C4-2B (cell line): ENCODE data around the gene CCDC97.
"Not testable (repeated sequence)": the region's sequence is repeated elsewhere in the genome, so short reads cannot be mapped to it uniquely, and the experiment has no call there.

Source experiments
- H3K27ac ChIP-seq: fragments of 450-650 bp; 2 replicates; pipeline ENCODE4 v1.5.1; 2017
- ZFX ChIP-seq: fragments of 450-650 bp; IDR thresholded peaks from 2 replicates; pipeline ENCODE4 v1.6.1; 2017
- TF ChIP-seq, protein P1 (sequence below): fragments of 450-650 bp; conservative IDR thresholded peaks from 2 replicates; pipeline ENCODE4 v1.5.1; 2017; ENCODE audit warnings: mild to moderate bottlenecking

CCDC97 gene

DNA sequence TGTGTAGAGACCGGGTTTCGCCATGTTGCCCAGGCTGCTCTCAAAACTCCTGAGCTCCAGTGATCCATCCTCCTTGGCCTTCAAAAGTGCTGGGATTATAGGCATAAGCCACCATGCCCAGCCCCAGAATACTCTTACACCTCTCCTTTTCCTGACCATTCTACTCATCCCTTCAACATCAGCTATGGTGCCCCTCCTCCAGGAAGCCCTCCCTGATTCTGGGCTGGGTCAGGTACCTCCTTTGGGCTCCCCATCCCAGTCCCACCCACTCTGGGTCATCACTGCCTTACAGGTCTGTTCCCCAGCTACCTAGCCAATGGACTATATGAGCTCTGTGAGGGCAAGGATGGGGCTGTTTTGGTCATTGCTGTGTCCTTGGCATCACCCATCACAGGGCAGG, 34.2 kb downstream of the CCDC97 start:
- TF ChIP-seq, protein P1, sequence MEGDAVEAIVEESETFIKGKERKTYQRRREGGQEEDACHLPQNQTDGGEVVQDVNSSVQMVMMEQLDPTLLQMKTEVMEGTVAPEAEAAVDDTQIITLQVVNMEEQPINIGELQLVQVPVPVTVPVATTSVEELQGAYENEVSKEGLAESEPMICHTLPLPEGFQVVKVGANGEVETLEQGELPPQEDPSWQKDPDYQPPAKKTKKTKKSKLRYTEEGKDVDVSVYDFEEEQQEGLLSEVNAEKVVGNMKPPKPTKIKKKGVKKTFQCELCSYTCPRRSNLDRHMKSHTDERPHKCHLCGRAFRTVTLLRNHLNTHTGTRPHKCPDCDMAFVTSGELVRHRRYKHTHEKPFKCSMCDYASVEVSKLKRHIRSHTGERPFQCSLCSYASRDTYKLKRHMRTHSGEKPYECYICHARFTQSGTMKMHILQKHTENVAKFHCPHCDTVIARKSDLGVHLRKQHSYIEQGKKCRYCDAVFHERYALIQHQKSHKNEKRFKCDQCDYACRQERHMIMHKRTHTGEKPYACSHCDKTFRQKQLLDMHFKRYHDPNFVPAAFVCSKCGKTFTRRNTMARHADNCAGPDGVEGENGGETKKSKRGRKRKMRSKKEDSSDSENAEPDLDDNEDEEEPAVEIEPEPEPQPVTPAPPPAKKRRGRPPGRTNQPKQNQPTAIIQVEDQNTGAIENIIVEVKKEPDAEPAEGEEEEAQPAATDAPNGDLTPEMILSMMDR, result no peak
- no peak for TF ChIP-seq ZFX
- H3K27ac ChIP-seq, result no peak overlapping the region

DNA sequence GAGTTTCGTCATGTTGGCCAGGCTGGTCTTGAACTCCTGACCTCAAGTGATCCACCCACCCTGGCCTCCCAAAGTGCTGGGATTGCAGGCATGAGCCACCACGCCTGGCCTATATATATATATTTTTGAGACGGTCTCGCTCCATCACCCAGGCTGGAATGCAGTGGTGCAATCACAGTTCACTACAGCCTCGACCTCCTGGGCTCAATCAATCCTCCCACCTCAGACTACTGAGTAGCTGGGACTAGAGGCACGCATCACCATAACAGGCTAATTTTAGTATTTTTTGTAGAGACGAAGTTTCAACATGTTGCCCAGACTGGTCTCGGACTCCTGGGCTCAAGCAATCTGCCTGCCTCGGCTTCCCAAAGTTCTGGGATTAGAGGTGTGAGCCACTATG, 36.9 kb downstream of the CCDC97 start:
- not testable (repeated sequence) for H3K27ac ChIP-seq

DNA sequence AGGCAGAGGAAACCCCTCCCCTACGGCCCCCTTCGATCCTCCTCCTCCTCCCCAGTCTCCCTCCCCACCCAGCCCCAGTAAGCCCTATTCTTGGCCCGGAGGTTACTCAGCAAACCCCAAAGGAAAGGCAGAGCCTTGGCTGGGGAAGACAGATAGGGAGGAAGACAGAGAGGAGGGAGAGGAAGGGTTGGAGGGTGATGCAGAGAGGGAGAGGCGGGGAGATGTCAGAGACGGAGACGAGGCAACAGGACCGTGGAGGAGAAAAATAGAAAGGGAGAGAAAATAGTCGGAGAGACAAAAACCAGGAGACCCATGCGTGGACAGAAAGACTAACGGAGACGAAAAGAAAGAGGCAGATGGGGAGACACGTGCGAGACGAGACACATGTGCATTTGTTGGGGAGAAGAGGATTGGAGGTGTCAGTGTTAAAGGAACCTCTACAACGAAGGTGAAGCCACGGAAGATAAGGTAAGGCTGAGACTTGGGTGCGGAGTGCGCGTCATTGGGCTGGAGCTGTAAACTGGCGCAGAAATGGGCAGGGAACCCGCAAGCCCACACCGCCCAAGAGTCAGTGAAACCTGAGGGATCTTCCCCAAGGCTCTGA, 40.9 kb downstream of the CCDC97 start:
- no peak overlapping the region for H3K27ac ChIP-seq

DNA sequence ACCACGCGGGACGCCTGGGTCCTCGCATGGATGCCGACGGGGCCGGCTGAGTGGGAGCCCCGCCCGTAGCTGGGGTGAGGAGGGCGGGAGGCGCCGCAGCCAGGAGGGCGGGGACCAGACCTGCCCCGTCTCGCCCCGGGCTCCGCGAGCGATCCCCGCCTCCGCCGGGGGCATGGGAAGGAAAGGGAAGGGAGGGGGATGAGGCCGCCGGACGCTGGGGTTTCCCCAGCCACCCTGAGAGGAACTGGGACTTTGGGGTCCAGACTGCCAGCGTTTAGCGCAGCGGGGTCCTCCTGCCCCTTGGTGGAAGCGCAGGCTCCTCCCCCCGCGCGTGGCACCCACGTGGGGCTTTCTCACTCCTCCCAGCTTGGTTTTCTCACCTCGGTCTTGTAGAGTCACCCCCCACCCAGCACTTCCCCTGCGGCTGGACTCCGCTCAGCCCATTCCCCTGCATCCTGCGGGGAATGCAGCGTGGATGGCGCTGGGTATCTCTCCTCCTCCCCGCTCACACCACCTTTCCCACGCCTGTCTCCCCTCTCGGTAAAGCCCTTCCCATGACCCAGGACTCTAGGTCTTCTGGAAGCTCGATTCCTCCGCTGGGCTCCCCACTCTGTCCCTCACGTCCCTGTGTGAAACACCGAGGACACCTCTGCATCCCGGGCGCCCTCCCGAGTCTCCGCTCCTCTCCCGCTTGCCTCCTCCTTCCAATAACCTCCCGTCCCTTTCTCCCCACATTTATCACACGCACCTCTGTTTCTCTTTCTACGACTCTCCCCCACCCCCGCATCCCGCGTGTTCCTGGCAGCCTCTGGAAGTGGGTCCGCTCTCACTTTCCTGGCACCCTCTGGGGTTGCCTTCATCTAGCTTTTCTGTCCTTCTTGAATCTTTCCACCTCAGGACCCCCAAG, 41.6 kb downstream of the CCDC97 start:
- H3K27ac ChIP-seq, result no peak overlapping the region
- TF ChIP-seq ZFX, result no peak
- TF ChIP-seq, protein P1, result no peak

More for the DNA sequence above, 40.9 kb downstream of the CCDC97 start:
- no peak for TF ChIP-seq ZFX
- TF ChIP-seq, protein P1, result no peak

- no peak overlapping the region for H3K27ac ChIP-seq
- no peak for TF ChIP-seq ZFX
- TF ChIP-seq, protein P1, result no peak
These were observed 42.3 kb downstream of the CCDC97 start for GRCh38 chr19:41352279-41352608.

GRCh38 chr19:41352609-41353465, 42.9 kb downstream of the CCDC97 start:
- no peak overlapping the region for H3K27ac ChIP-seq
- TF ChIP-seq, protein P1, result no peak
- no peak for TF ChIP-seq ZFX

- TF ChIP-seq, protein P1, result peak; percentile 69
- TF ChIP-seq ZFX, result no peak
- no peak within 1 kb of the TSS for H3K27ac ChIP-seq
These were observed 43.7 kb downstream of the CCDC97 start, which contains the start of gene TGFB1 for GRCh38 chr19:41353466-41354342. Gene TGFB1 (minus strand): TSS chr19:41353922. CDS start chr19:41353044, 878 bp downstream.
